ENCODE data around the gene LENG8.
"Not testable (repeated sequence)": the region's sequence is repeated elsewhere in the genome, so short reads cannot be mapped to it uniquely, and the experiment has no call there.

The LENG8 gene

DNA sequence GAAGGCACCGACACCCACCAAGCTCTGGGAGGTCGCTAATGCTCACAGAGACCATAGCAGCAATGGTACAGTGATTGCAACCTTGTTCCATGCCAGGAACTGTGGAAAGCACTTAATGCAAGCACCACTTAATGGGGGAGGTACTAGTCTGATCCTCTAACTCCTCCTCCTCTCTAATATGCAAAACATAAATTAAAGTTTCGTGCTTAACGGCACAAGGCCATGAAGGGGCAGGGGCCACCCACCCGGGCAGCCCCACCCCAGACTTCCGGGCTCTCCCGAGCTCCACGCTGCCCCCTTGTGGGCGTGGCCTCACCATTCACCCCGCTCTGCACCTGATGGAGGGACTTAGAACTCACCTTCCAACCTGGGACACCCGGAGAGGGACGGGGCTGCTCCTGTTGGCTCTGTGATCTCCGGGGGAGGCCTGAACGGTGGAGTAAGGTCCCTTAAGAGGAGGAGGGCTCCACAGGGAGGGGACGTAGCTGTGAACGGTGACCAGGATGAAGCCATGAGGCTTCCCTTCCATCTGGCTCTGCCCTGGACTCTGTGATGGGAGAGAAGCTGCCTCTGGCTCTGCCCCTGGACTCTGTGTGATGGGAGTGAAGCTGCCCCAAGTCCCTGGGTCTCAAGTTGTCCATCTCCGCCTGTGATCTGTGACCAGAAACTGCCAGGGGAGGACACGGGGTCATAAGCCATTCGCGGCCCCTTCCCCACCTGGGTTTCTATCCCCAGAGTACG is 60.4 kb downstream of the LENG8 start:
- in situ Hi-C loops (cut with MboI; ENCODE audit: low sequenced_read_pairs), result not testable (repeated sequence)
